GM19463 (cell line): ENCODE measurements around the gene RAB44.

ENCODE experiments used
- ATAC-seq: cut with Tn5 transposase; IDR thresholded peaks from one replicate; pipeline ENCODE4 v1.9.1; 2021; ENCODE audit warnings: mild to moderate bottlenecking, moderate library complexity; ENCODE audit not compliant: unreplicated experiment

The RAB44 gene

DNA sequence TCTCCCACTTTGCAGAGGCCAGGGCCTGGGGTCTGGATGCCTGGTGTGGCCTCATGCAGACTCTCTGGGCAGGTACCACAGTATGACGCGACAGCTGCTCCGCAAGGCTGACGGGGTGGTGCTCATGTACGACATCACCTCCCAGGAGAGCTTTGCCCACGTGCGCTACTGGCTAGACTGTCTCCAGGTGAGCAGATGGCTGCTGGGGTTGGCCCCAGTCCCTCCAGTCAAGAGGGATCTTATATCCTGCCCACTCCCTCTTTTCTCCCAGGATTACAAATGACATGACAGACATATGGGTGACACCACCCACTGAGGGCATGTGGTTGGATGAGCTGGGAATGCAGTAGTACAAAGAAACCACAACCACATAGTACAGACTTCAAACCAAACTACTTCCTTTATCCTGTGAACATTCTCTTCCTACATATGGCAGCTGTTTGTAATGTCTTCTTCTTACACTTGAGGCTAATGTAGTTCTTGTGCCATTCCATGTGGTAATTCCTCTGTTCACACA lies 29.9 kb downstream of the RAB44 start:
- ATAC-seq = no peak

DNA sequence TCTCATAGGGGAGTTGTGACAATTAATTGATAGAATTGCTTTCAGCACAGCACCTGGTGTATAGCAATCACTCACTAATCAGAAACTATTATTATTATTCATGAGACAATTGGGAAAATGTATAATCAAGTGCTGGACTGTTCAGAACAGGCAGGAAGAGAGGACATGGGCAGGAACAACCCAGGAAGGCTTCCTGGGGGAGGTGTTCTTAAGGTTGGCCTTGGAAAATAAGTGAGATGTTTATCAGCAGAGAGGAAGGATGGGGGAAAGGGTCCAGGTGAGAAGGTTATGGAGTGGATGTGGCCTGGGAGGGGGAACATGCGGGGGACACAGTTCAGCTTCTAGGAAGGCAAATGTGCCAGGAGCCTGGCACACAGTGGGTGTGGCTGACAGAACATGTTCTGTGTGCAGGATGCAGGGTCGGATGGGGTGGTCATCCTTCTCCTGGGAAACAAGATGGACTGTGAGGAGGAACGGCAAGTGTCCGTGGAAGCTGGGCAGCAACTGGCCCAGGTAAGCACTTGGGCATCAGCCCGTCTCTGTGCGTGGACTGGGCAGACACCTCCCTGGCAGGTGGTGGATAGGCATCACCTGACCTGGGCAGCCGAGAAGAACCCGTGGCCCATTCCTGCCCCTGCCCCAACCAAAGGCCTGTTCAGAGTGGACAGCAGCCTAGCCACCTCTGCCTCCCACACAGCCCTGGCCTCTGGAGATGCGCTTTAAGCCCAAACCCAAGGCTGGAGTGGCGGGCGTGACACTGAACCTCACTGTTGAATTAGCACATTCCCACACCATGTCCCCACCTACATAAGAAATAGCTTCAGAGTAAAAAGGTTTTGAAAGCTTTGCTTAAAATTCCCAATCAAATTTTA lies 30.9 kb downstream of the RAB44 start:
- ATAC-seq = no peak

DNA sequence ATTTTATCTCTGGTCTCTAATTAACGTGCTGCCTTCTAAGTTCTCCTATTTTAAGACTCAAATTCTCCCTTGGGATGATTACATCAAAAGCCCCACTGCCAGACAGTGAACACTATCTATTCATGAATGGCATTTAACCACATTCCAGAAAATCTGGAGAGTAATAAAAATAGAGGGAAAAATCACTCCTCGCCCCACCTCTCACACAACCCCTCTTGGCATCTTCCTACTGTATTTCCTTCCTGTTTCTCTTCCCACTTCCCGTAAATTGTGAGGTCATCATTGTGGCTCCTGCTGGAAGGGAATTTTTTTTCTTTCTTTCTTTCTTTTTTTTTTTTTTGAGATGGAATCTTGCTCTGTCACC lies 31.5 kb downstream of the RAB44 start:
- ATAC-seq = no peak

DNA sequence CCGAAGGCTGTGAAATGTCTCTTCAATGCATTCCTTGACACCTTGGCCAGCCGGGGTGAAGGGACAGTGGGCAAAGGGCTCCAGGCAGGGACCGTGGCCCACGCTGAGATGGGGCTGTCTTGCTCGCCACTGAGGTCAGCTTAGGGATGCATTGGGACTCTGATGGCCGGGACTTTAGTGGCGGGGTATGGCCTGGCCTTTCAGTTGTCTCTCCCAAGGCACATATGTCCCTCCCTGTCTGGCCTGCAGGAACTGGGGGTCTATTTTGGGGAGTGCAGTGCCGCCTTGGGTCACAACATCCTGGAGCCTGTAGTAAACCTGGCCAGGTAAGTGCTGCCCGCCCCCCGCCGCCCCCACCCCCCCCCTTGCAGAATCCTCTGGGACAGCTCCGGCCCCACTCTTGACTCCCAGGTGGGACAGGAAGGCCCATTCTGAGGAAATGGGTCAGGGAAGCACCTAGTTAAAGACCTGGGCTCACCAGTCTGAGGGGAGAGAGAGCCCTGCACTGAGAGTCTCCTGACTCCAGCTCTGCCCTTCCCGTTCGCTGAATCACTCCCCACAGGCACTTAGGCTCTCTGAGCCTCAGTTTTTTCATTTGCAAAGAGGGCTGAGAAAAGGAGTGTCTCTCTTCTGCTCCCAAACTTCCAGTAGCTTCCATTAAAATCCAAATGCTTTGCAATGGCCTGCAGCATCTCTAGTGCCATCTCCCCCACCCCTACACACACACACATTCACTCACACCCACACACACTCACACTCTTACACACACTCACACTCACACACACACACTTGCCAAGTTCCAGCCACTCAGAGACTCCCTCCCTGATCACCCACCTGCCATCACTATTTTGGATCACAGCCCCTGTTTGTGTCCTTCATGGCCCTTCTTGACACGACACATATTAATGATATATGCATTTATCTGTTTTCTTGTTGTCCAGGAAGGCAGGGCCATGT lies 33.1 kb downstream of the RAB44 start:
- ATAC-seq = no peak

DNA sequence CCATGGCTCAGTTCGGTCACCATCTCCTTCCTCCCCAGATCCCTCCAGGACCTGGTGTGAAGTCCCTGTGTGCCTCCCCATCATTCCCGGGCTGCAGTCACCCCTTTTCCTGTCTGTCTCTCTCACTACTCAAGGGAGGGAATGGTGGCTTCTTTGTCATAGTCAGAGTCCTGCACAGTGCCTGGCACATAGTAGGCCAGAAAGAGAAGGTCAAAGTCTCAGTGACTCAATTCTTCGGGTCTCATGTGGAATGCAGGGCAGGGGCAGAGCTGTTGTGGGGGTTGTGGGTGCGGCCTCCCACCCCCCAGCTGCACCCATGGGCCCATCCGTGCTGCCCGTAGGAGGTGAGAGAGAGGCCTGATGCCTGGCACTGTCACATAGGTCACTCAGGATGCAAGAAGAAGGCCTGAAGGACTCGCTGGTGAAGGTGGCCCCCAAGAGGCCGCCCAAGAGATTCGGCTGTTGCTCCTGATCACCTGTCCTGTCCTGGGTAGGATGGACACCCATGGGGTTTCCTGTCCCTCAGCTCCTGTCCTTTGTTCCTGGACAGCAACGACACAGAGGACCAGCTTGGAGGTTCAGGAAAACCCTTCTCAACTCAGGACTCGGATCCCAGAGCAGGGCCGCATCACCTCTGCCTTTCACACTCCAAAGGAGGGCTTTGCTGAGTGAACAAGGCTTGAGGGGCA lies 34.1 kb downstream of the RAB44 start:
- ATAC-seq = no peak

DNA sequence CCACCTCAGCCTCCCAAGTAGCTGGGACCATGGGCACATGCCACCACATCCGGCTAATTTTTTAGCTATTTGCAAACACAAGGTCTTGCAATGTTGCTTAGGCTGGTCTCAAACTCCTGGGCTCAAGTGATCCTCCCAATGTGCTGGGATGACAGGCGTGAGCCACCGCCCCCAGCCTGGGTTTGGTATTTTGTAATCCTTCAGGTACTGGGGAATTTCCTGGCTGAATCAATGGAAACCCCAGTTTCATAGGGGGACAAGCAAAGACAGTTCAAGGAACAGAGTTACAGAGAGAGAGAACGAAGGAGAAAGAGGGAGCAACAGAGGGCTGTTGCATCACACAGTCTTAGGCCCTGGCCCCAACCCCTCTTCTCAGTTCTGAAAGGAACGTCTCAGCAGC lies 35.7 kb downstream of the RAB44 start:
- no peak for ATAC-seq

DNA sequence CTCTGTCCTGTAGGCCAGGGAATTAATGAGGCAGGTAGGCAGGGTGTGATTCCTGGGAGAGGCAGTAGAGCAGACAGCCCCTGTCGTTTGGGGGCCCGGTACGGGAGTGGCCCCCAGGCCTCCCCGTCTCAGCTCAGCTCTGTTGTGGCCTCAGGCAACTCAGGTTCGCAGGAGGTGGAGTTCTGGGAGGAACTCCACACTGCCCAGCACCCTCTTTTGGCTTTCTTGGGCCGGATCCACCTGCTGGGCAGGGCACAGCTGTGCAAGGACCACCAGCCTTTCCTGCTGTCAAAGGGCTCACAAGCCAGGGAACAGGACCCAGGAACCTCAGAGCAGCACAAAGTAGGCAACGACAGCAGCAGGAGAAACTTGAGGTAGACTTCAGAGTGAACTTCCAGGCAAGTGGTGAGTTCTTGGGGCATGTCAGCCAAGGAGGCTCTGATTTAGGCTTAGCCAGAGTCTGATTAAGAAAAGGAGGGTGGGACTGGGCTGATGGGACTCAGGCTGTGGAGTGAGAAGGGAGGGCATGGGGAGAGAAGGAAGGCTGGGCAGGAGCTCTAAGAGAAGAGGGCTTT lies 36.9 kb downstream of the RAB44 start:
- ATAC-seq = no peak

DNA sequence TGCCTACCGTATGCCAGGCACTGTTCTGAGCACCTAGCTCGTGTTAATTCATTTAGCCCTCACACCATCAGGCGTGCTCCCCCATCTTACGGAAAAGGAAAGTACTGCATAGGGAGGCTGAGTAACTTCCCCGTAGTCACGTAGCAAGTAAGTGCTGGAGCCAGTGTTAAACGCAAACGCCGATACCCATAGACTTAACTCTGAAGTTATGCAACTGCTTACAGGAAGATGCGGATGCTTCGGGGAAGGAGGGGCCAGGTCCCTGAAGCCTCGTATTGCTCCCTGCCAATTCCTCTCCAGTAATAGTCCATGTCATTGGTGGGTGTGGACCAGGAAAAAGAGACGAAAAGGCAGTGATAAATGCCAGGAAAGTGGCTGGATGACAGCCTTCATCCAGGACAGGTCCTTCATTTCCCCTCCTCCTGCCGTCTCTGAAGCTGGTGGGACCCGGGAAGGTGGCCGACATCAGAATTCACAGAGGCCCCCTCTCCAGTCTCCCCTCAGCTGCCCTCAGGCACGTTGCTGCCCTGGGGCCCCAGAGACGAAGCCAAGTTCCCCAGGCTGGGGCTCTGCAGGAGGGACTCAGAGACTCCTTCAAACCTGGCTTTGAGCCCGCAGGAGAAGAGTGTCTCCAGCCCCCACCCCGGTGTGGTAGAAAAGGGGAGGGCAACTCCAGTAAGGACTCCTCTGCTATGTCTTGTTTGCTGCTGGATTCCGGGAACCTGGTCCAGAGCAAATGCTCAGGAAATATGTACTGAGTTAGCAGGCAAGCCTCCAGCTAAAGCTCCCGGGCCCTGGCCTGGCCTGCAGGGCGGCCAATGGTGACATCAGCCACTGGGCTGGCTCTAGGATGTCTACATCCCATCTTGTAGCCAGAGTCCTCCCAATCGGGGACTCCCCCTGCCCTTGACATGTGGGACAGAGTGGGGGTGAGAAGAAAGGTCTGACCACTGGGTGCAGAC lies 37.8 kb downstream of the RAB44 start:
- no peak for ATAC-seq

DNA sequence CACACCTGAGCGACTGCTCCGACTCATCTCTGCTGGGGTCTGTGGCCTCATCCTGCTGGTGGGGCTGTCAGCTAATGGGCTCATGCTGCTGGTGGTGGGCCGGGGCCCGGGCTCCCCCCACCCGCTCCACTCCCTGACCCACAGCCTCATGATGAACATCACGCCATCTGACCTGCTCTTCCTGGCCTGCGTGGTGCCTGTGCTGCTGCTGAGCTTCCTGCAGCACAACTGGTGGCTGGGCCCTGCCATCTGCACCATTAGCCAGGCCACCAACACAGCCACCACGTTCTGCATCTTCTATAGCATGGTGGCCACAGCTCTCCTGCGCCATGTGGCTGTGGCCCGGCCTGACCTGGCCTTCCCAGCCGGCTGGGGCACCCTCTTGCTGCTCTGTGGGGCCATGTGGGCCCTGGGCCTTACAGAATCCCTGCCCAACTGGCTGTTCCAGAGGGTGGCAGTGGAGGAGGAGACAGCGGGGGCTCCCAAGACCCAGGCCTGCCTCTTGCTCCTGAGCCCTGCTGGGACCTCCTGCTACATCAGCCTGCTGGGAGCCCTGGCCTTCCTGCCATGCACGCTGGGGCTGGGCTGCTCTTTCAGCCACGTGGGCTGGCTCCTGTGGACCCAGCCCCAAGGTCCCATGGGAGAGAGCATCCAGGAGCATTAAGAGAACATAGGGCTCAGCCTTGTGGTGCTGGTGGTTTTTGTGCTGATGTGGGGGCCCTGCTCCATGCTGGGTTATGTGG lies 39.6 kb downstream of the RAB44 start:
- no peak for ATAC-seq

DNA sequence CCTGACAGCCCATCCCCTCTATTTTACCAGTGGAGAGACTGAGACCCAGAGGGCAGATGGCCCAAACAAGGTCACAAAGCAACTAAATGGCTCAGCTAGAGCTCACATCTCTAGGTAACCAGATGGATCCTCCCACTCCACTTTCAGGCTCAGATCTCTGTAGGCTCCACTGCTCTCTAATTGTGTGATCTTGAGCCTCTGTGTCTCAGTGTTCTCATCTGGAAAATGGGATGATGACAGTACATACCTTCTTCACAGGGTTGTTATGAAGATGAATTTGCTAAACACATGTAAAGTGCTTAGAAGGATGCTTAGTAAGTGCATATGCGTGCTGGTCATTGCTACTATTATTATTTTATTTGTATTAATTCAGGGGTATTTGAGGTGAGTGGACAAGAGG lies 40.5 kb downstream of the RAB44 start:
- no peak for ATAC-seq

DNA sequence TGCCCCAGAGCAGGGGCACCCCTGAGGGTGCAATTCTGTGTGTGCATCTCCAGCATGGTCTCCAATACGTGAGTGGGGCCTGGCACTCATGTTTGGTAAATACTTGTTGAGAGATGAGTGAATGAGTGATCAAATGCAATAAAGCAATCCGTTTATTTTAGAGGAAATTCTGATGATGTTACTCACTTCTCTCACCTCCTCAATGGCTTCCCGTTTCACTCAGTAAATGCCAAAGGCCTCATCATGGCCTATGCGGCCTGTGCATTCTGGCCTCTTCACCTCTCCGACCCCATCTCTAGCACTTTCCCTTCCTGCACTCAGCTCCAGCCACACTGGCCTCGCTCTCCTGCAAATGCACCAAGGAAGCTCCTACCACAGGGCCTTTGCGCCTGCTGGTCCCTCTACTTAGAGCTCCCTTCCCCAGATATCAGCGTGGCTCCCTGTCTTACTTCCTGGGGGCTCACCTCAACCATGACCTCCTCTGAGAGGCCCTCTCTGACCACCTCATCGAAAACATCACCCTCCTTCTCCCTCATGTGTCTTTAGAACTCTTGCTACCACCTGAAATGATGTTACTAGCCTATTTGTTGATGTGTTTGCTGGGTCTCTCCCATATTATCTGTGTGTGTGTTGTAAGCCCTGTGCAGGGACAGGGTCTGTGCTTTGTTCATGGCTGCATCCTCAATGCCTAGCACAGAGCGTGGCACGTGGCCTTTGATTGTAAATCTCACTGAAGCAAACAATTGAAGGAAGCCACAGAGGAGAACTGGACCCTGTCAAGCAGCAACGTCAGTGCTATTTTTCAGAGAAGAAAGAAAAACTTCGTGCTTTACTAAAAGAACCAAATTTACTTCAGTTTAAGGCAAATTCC lies 42.6 kb downstream of the RAB44 start:
- ATAC-seq = no peak

DNA sequence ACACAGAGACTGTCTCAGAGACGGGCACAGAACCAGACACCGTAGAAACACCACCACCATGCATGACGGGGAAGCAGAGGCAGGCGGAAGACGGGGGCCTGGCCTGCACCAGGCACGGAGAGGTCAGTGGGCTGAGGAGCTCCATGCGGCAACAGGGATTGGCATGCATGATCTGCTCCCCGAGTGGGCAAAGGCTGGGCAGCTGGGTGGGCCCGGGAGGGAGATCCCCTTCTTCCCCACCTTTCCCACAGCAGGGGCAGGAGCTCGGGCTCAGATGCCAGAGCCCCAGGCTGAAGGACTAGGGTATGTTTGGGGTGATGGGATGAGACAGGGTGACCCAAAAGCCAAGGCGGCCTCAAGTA lies 43.2 kb downstream of the RAB44 start:
- ATAC-seq = no peak

DNA sequence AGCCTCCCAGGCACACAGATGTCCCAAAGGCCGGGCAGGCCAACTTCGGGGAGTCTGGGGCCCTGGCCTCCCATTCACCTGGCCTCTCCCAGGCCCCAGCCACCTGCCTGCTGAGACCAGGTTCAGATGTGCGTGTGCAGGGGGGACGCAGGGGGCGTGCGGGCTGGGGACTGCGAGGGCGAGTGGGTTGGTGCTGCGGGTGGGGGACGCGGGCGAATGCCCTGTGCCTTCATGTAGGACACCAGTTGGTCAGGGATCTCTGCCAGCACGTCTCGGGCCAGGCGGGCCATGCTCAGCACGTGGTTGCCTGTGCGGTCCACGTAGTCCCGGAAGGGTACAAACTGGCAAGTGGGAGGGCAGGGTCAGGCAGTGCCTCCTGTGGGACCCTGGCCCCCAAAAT lies 44.5 kb downstream of the RAB44 start:
- no peak for ATAC-seq

DNA sequence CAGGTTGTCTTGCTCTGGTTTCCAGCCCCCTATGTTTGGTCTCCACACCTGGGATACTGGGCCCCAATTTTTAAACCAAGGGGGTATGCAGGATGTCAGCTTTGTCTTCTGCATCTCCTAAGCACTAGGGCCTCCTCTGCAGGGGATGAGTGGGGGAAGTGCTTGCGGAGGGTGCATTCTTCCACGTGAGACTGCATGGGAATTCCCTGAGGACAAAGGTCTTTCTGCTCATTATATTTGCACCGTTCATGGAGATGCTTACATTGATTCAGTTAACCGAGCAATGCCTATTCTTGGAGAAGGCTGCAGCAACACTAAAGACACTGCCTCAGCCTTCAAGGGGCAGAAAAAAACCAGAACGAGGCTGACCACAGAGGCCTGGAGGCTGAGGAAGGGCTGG lies 45.4 kb downstream of the RAB44 start:
- no peak for ATAC-seq

DNA sequence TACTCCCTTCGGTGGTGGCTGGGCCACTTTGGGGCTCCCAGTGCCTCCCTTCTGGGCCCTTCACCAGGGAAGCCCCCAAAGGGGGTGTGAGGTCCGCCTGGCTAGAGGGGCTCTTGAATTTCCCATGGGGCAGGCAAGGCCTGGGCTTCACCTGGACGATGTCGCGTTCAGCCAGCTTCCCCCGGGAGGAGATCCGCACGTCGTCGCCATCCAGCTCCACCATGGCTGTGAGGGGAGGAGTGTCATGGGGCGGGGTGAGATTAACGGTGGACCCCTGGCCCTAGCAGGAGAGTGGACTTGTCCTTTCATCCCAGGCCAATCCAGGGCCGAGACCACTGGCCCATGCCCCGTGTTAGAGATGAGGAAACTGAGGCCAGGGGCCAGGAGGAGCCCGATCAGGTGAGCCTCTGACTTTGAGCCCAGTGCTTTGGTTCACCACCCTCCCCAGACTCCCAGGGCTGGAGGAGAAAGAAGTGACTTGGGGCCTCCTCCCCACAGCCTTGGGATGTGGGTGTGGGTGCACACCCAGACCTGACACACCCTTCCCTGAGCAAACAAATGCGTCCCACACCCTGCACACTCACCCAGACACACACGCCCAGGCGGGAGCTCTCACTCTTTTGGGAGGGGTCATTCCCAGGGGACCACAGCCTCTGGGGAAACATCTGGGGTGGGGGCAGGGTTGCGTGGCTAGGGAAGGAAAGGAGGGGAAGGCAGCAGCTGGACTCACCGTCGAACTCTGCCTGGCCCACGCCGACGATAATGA lies 46.1 kb downstream of the RAB44 start:
- no peak for ATAC-seq

DNA sequence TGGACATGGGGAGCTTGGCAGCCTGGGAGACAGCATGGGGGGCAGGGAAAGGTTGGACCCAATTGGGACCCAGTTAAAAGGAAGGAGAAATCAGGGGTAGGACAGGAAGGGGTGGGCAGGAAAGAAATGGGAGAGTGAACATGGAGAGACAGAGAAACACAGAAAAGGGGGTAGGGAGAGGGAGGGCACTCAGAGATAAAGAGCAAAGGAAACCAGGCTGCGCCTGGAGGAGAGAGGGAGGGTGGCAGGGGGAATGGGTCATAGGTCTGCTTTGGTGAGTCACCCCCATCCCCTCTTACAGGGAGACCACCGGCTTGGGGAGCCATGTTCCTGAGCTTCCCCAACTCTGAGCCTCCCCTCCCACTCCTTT lies 46.7 kb downstream of the RAB44 start:
- no peak for ATAC-seq

DNA sequence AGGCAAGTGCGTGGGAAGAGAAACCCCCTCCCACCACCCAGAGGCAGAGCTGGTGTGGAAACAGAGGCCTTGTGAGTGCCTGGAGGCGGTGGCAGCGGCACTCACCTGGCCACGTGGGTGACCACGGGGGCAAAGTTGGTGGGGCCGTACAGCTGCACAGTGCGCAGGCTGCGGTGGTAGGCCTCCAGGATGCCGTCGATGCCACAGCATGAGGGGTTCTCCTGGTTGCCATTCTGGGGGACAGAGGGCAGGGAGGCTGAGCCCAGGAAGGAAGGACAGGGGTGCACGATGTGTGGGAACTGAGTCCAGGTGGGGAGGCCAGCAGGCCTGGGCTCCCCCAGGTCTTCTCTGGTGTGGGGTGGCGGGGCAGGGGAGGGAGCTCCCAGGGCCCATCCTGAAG lies 47.7 kb downstream of the RAB44 start:
- no peak for ATAC-seq
